C4-2B (cell line): ENCODE data around the gene SHISAL1.

Experiments
- ZFX ChIP-seq: fragments of 450-650 bp; IDR thresholded peaks from 2 replicates; pipeline ENCODE4 v1.6.1; 2017
- TF ChIP-seq, protein P1 (sequence below): fragments of 450-650 bp; conservative IDR thresholded peaks from 2 replicates; pipeline ENCODE4 v1.5.1; 2017; ENCODE audit warnings: mild to moderate bottlenecking

DNA sequence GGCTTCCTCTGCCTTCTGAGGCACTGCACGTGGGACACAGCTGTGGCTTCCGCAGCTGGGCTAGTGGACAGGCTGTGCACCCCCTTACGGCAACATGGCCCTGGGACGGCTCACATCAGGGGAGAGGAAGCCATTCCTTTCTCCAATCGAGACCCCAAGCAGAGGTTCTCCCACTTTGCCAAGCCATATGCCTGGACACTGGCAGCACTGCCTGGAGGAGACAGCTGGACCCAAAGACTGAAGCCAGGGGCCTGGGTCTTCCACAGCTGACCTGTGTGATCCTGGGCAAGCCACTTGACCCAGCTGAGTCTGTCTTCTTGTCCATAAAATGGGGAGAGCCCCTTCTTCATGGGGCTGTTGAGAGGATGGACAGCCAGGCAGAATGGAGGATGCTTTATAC is 65.4 kb downstream of the SHISAL1 start:
- TF ChIP-seq, protein P1, sequence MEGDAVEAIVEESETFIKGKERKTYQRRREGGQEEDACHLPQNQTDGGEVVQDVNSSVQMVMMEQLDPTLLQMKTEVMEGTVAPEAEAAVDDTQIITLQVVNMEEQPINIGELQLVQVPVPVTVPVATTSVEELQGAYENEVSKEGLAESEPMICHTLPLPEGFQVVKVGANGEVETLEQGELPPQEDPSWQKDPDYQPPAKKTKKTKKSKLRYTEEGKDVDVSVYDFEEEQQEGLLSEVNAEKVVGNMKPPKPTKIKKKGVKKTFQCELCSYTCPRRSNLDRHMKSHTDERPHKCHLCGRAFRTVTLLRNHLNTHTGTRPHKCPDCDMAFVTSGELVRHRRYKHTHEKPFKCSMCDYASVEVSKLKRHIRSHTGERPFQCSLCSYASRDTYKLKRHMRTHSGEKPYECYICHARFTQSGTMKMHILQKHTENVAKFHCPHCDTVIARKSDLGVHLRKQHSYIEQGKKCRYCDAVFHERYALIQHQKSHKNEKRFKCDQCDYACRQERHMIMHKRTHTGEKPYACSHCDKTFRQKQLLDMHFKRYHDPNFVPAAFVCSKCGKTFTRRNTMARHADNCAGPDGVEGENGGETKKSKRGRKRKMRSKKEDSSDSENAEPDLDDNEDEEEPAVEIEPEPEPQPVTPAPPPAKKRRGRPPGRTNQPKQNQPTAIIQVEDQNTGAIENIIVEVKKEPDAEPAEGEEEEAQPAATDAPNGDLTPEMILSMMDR = no peak
- no peak for TF ChIP-seq ZFX
